Activated T-helper 1 cell treated with anti-CD3 and anti-CD28 coated beads, Interleukin-12 subunit alpha, Interleukin-12 subunit beta, Interleukin-2, Interleukin-4 antibody, amounts not matched to agents 30 ng/mL and 10 ng/mL and 1 ng/mL, durations not matched to agents 14 hours and 24 hours and 36 hours (primary cell): ENCODE data around the gene C2orf74. TPM values are rescaled to one million over a fixed set of nuclear protein-coding genes. Genes with fewer than 3 reads are reported as not detected.
"Not testable (repeated sequence)": the region's sequence is repeated elsewhere in the genome, so short reads cannot be mapped to it uniquely, and the experiment has no call there.

ENCODE experiments used
- DNase-seq: peaks from one replicate; pipeline ENCODE4 v3.0.0; 2021; ENCODE audit warnings: low spot score
- H3K27ac Mint-ChIP-seq: one replicate; pipeline ENCODE4 v1.8.0; 2021; ENCODE audit warnings: mild to moderate bottlenecking, mixed read lengths
- H3K27me3 Mint-ChIP-seq: one replicate; pipeline ENCODE4 v1.8.0; 2022; ENCODE audit warnings: mild to moderate bottlenecking, moderate library complexity, mixed read lengths; ENCODE audit not compliant: insufficient read depth
- H3K36me3 Mint-ChIP-seq: one replicate; pipeline ENCODE4 v1.8.0; 2021; ENCODE audit warnings: low read depth, mixed read lengths
- H3K4me1 Mint-ChIP-seq: one replicate; pipeline ENCODE4 v1.8.0; 2021; ENCODE audit warnings: low read depth, mixed read lengths
- H3K4me3 Mint-ChIP-seq: one replicate; pipeline ENCODE4 v1.8.0; 2021; ENCODE audit warnings: mild to moderate bottlenecking, moderate library complexity, mixed read lengths
- H3K9me3 Mint-ChIP-seq: one replicate; pipeline ENCODE4 v1.8.0; 2021; ENCODE audit warnings: mixed read lengths
- intact Hi-C: fragments of 100-400 bp; cut with micrococcal nuclease; formaldehyde crosslinking; loops from one replicate; pipeline ENCODE4 v1.15.1; 2024
- total RNA-seq: library from RNA; stranded (reverse); gene quantifications from 2 replicates; pipeline ENCODE4 v1.2.3, GENCODE V29; 2022

C2orf74 gene
- total RNA-seq, 1 donor from 2014 or later = 9.7 TPM

- not testable (repeated sequence) for DNase-seq, H3K9me3 Mint-ChIP-seq, H3K27ac Mint-ChIP-seq, H3K4me1 Mint-ChIP-seq, H3K4me3 Mint-ChIP-seq, H3K27me3 Mint-ChIP-seq
- intact Hi-C loops = loop anchor here (5.0 to 10.0 kb wide), 2 partner anchors 547 to 1559 kb away; partner anchors contain the start of gene EHBP1
- H3K36me3 Mint-ChIP-seq = peaks cover 14% of the 10 kb centered on the region
Measured at GRCh38 chr2:61148091-61148490, 13.9 kb upstream of the C2orf74 start.

GRCh38 chr2:61149074-61149473 lies 12.9 kb upstream of the C2orf74 start:
- DNase-seq = no peak
- H3K4me1 Mint-ChIP-seq = peaks cover 5% of the 10 kb centered on the region
- H3K36me3 Mint-ChIP-seq = peaks cover 14% of the 10 kb centered on the region
- H3K4me3 Mint-ChIP-seq = no peak overlapping the region
- intact Hi-C loops = loop anchor here (5.0 to 10.0 kb wide), 2 partner anchors 546 to 1558 kb away; partner anchors contain the start of gene EHBP1
- H3K27me3 Mint-ChIP-seq = no peaks in the 10 kb centered on the region
- no peak overlapping the region for H3K27ac Mint-ChIP-seq
- H3K9me3 Mint-ChIP-seq = no peaks in the 10 kb centered on the region

- Mint-ChIP-seq H3K27me3 (no peaks in the 10 kb centered on the region), H3K27ac (no peak overlapping the region), H3K4me1 (no peaks in the 10 kb centered on the region), H3K36me3 (peaks cover 10% of the 10 kb centered on the region), H3K9me3 (no peaks in the 10 kb centered on the region), H3K4me3 (no peak overlapping the region)
- DNase-seq = no peak
- intact Hi-C loops = no loop called here
Measured at GRCh38 chr2:61151436-61151835, 10.6 kb upstream of the C2orf74 start.

- Mint-ChIP-seq H3K9me3 (peaks cover 8% of the 10 kb centered on the region), H3K27me3 (no peaks in the 10 kb centered on the region), H3K27ac (no peak overlapping the region), H3K36me3 (peaks cover 11% of the 10 kb centered on the region), H3K4me3 (no peak overlapping the region), H3K4me1 (peaks cover 5% of the 10 kb centered on the region)
- no peak for DNase-seq
- intact Hi-C loops = no loop called here
Measured at GRCh38 chr2:61157371-61158003, 4.5 kb upstream of the C2orf74 start.

- no peak for DNase-seq
- Mint-ChIP-seq H3K27me3 (no peaks in the 10 kb centered on the region), H3K36me3 (peaks cover 16% of the 10 kb centered on the region), H3K4me3 (no peak overlapping the region), H3K27ac (no peak overlapping the region), H3K9me3 (peaks cover 8% of the 10 kb centered on the region), H3K4me1 (peaks cover 10% of the 10 kb centered on the region)
- intact Hi-C loops = no loop called here
Measured at GRCh38 chr2:61158356-61158955, 3.5 kb upstream of the C2orf74 start.

GRCh38 chr2:61162721-61163120 lies 733 bp downstream of the C2orf74 start:
- Mint-ChIP-seq H3K4me1 (peaks cover 10% of the 10 kb centered on the region), H3K4me3 (no peak overlapping the region), H3K27me3 (no peaks in the 10 kb centered on the region), H3K36me3 (peaks cover 20% of the 10 kb centered on the region), H3K27ac (no peak overlapping the region), H3K9me3 (peaks cover 8% of the 10 kb centered on the region)
- no peak for DNase-seq
- intact Hi-C loops = no loop called here

GRCh38 chr2:61165082-61165481 lies 3.1 kb downstream of the C2orf74 start:
- Mint-ChIP-seq H3K36me3 (peaks cover 15% of the 10 kb centered on the region), H3K4me1 (peaks cover 10% of the 10 kb centered on the region)
- H3K27ac Mint-ChIP-seq, intact Hi-C loops, H3K4me3 Mint-ChIP-seq, H3K9me3 Mint-ChIP-seq, DNase-seq, H3K27me3 Mint-ChIP-seq: not testable (repeated sequence)

GRCh38 chr2:61165946-61166345 lies 4.0 kb downstream of the C2orf74 start:
- no peak for DNase-seq
- intact Hi-C loops = no loop called here
- H3K27ac Mint-ChIP-seq = no peak overlapping the region
- H3K27me3 Mint-ChIP-seq = no peaks in the 10 kb centered on the region
- H3K4me3 Mint-ChIP-seq = no peak overlapping the region
- H3K36me3 Mint-ChIP-seq = peaks cover 14% of the 10 kb centered on the region
- peaks cover 10% of the 10 kb centered on the region for H3K4me1 Mint-ChIP-seq
- no peaks in the 10 kb centered on the region for H3K9me3 Mint-ChIP-seq

GRCh38 chr2:61167579-61167978 lies 5.6 kb downstream of the C2orf74 start:
- H3K4me3 Mint-ChIP-seq = no peak overlapping the region
- no peaks in the 10 kb centered on the region for H3K9me3 Mint-ChIP-seq
- peaks cover 13% of the 10 kb centered on the region for H3K36me3 Mint-ChIP-seq
- H3K27ac Mint-ChIP-seq = no peak overlapping the region
- intact Hi-C loops = no loop called here
- peaks cover 1% of the 10 kb centered on the region for H3K27me3 Mint-ChIP-seq
- peaks cover 4% of the 10 kb centered on the region for H3K4me1 Mint-ChIP-seq
- DNase-seq = no peak

- intact Hi-C loops = loop anchor here (10.0 kb wide), 2 partner anchors 378 to 522 kb away; no protein-coding TSS in a partner anchor
- Mint-ChIP-seq H3K9me3 (no peaks in the 10 kb centered on the region), H3K4me1 (peaks cover 8% of the 10 kb centered on the region), H3K36me3 (peaks cover 4% of the 10 kb centered on the region), H3K27me3 (peaks cover 10% of the 10 kb centered on the region), H3K4me3 (no peak overlapping the region), H3K27ac (no peak overlapping the region)
- DNase-seq = no peak
Measured at GRCh38 chr2:61172671-61173070, 10.7 kb downstream of the C2orf74 start.

GRCh38 chr2:61173116-61173515 lies 11.1 kb downstream of the C2orf74 start:
- Mint-ChIP-seq H3K4me3 (no peak overlapping the region), H3K4me1 (peaks cover 8% of the 10 kb centered on the region), H3K27me3 (peaks cover 10% of the 10 kb centered on the region), H3K9me3 (no peaks in the 10 kb centered on the region), H3K27ac (no peak overlapping the region), H3K36me3 (peaks cover 4% of the 10 kb centered on the region)
- no peak for DNase-seq
- intact Hi-C loops = loop anchor here (10.0 kb wide), 2 partner anchors 378 to 522 kb away; no protein-coding TSS in a partner anchor

GRCh38 chr2:61175036-61175435 lies 13.0 kb downstream of the C2orf74 start:
- intact Hi-C loops = loop anchor here (5.0 to 10.0 kb wide), 3 partner anchors 293 to 520 kb away; partner anchors contain the start of gene REL
- no peak for DNase-seq
- no peak overlapping the region for H3K27ac Mint-ChIP-seq
- H3K36me3 Mint-ChIP-seq = peaks cover 19% of the 10 kb centered on the region
- H3K27me3 Mint-ChIP-seq = peaks cover 10% of the 10 kb centered on the region
- H3K4me1 Mint-ChIP-seq = peaks cover 27% of the 10 kb centered on the region
- no peaks in the 10 kb centered on the region for H3K9me3 Mint-ChIP-seq
- peak overlapping the region; percentile 28 for H3K4me3 Mint-ChIP-seq
